Tibial artery (tissue), 4 donors: ENCODE measurements around the gene FTCD.

Source experiments
- DNase-seq, 2 donors: peaks; one replicate each; pipeline ENCODE4 v3.0.0-alpha.2; 2019
- H3K27ac ChIP-seq, 2 donors: fragments of 200-600 bp; sonication (generic) in 1 of 2; 1 replicate in 1 of 2; 2 replicates in 1 of 2; pipeline ENCODE4 v1.5.1; 2018 to 2019; ENCODE audit warnings: mild to moderate bottlenecking in 1 of 2
- H3K27me3 ChIP-seq, 2 donors: fragments of 200-600 bp; sonication (generic) in 1 of 2; one replicate each; pipeline versions ENCODE4 v1.5.1 to v1.6.0; 2016 to 2019
- H3K36me3 ChIP-seq, 3 donors: fragments of 200-600 bp; sonication (generic) in 2 of 3; one replicate each; pipeline ENCODE4 v1.5.1; 2016 to 2019; ENCODE audit warnings: mild to moderate bottlenecking in 2 of 3
- H3K4me1 ChIP-seq, 4 donors: fragments of 200-600 bp; sonication (generic) in 2 of 4; 1 replicate in 3 of 4; 2 replicates in 1 of 4; pipeline ENCODE4 v1.5.1; 2016 to 2019
- H3K4me3 ChIP-seq, 2 donors: fragments of 200-600 bp; sonication (generic) in 1 of 2; 1 replicate in 1 of 2; 2 replicates in 1 of 2; pipeline ENCODE4 v1.5.1; 2018 to 2019; ENCODE audit warnings: mild to moderate bottlenecking in 2 of 2
- H3K9me3 ChIP-seq, 3 donors: fragments of 200-600 bp; sonication (generic) in 1 of 3; one replicate each; pipeline ENCODE4 v1.5.1; 2016 to 2019
- intact Hi-C: fragments of 100-400 bp; cut with DNase I; formaldehyde crosslinking; loops from one replicate; pipeline ENCODE4 v1.15.0; 2023; ENCODE audit warnings: low total_unique reads
- TF ChIP-seq, protein P1 (sequence below), 2 experiments: fragments of 200-600 bp in 1 of 2; fragments of 450-650 bp in 1 of 2; IDR thresholded peaks; one replicate each; pipeline ENCODE4 v1.5.1; 2017 to 2019; ENCODE audit warnings: antibody characterized with exemption in 2 of 2, mild to moderate bottlenecking in 1 of 2, moderate library complexity in 1 of 2

The FTCD gene

DNA sequence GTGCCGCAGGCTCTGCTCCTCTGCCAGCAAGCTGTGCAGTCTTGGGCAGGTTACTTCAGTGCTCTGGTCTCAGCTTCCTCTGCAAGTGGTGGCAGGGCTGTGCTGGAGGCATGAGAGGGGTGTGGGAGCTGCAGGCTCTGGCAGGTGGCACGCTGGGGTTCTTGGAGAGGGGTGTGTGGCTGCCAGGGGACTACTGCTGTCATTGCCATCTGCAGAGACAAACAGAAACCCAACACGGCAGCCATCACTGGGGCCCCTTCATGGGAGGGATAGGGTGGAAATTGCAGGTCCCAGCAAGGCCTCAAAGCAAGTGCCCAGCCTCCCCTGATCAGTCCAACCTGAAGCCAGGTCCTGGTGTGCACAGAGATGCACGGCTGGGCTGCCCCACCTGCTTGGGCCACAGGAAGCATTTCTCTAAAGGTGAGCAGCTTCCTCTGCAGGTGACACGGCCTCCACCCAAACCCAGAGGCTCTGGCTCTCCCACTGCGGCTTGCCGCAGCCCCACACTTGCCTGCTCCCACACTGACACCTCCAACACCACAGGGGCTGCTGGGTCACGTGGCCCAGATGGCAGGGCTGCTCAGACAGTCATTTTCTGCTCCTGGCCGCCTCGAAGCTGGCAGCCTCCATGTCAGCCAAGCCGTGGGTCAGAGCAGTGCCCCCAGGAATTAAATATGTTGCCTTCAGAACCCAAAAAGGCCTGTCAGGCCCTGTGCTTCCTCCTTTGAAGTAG is 61.5 kb downstream of the FTCD start:
- H3K36me3 ChIP-seq = no peaks in the 10 kb centered on the region
- intact Hi-C loops = loop anchor here (5.0 kb wide), 1 partner anchor 37 kb away; no protein-coding TSS in a partner anchor
- no peak overlapping the region for H3K4me3 ChIP-seq
- TF ChIP-seq, protein P1, sequence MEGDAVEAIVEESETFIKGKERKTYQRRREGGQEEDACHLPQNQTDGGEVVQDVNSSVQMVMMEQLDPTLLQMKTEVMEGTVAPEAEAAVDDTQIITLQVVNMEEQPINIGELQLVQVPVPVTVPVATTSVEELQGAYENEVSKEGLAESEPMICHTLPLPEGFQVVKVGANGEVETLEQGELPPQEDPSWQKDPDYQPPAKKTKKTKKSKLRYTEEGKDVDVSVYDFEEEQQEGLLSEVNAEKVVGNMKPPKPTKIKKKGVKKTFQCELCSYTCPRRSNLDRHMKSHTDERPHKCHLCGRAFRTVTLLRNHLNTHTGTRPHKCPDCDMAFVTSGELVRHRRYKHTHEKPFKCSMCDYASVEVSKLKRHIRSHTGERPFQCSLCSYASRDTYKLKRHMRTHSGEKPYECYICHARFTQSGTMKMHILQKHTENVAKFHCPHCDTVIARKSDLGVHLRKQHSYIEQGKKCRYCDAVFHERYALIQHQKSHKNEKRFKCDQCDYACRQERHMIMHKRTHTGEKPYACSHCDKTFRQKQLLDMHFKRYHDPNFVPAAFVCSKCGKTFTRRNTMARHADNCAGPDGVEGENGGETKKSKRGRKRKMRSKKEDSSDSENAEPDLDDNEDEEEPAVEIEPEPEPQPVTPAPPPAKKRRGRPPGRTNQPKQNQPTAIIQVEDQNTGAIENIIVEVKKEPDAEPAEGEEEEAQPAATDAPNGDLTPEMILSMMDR (IDR thresholded peaks at IDR 0.05) = no peak
- DNase-seq = peak in 1 of 2 donors; percentile 68
- H3K9me3 ChIP-seq = no peaks in the 10 kb centered on the region
- H3K27me3 ChIP-seq = no peaks in the 10 kb centered on the region
- peaks cover 4 to 42% (median 34%) of the 10 kb centered on the region in 4 donors for H3K4me1 ChIP-seq
- peak overlapping the region; percentile 95 to 100 for H3K27ac ChIP-seq

- TF ChIP-seq, protein P1 (IDR thresholded peaks at IDR 0.05) = no peak
- Histone ChIP-seq H3K4me1 (peaks cover 4 to 42% (median 34%) of the 10 kb centered on the region in 4 donors), H3K27ac (peak overlapping the region; percentile 95 to 100), H3K4me3 (no peak overlapping the region), H3K27me3 (no peaks in the 10 kb centered on the region), H3K9me3 (no peaks in the 10 kb centered on the region), H3K36me3 (no peaks in the 10 kb centered on the region)
- intact Hi-C loops = loop anchor here (5.0 kb wide), 1 partner anchor 36 kb away; no protein-coding TSS in a partner anchor
- DNase-seq = no peak
Measured at GRCh38 chr21:46092811-46093667, 62.3 kb downstream of the FTCD start.

- Histone ChIP-seq H3K27ac (peak overlapping the region; percentile 95 to 100), H3K9me3 (no peaks in the 10 kb centered on the region), H3K4me1 (peaks cover 4 to 38% (median 28%) of the 10 kb centered on the region in 4 donors), H3K36me3 (no peaks in the 10 kb centered on the region), H3K4me3 (peak overlapping the region; percentile 25 to 34), H3K27me3 (no peaks in the 10 kb centered on the region)
- intact Hi-C loops = loop anchor here (5.0 kb wide), 1 partner anchor 35 kb away; no protein-coding TSS in a partner anchor
- peak; percentile 92 to 96 for DNase-seq
- TF ChIP-seq, protein P1 (IDR thresholded peaks at IDR 0.05) = no peak
Measured at GRCh38 chr21:46092026-46092764, 63.2 kb downstream of the FTCD start.

- Histone ChIP-seq H3K4me1 (peaks cover 4 to 32% (median 24%) of the 10 kb centered on the region in 4 donors), H3K4me3 (peak overlapping the region; percentile 25 to 34), H3K27ac (peak overlapping the region; percentile 95 to 100), H3K9me3 (no peaks in the 10 kb centered on the region), H3K27me3 (no peaks in the 10 kb centered on the region), H3K36me3 (no peaks in the 10 kb centered on the region)
- DNase-seq = no peak
- TF ChIP-seq, protein P1 (IDR thresholded peaks at IDR 0.05) = no peak
- intact Hi-C loops = loop anchor here (5.0 kb wide), 1 partner anchor 34 kb away; no protein-coding TSS in a partner anchor
Measured at GRCh38 chr21:46091631-46092025, 63.8 kb downstream of the FTCD start.

DNA sequence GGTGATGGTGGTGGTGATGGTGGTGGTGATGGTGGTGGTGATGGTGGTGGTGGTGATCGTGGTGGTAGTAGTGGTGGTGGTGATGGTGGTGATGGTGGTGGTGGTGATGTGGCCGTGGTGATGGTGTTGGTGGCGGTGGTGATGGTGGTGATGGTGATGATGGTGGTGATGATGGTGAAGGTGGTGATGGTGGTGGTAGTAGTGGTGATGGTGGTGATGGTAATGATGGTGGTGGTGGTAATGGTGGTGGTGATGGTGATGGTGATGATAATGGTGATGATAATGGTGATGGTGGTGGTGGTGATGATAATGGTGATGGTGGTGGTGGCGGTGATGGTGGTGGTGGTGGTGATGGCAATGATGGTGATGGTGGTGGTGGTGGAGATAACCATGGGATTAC is 64.3 kb downstream of the FTCD start:
- H3K27ac ChIP-seq = peak overlapping the region; percentile 95 to 100
- no peaks in the 10 kb centered on the region for H3K36me3 ChIP-seq
- DNase-seq = no peak
- TF ChIP-seq, protein P1 (IDR thresholded peaks at IDR 0.05) = no peak
- H3K4me1 ChIP-seq = peaks cover 4 to 29% (median 24%) of the 10 kb centered on the region in 4 donors
- no peak overlapping the region for H3K4me3 ChIP-seq
- no peaks in the 10 kb centered on the region for H3K9me3 ChIP-seq
- intact Hi-C loops = loop anchor here (5.0 kb wide), 1 partner anchor 34 kb away; no protein-coding TSS in a partner anchor
- H3K27me3 ChIP-seq = no peaks in the 10 kb centered on the region
